GM12865 (cell line): ENCODE results near the gene LYPD1.

ENCODE experiments used
- DNase-seq: peaks from one replicate; pipeline ENCODE4 v3.0.0; 2010; ENCODE audit warnings: low read depth
- H3K4me3 ChIP-seq: 2 replicates; pipeline ENCODE4 v1.5.1; 2011; ENCODE audit warnings: mild to moderate bottlenecking, low read depth, low read length, control low read depth
- TF ChIP-seq, protein P1 (sequence below): IDR thresholded peaks from 2 replicates; pipeline ENCODE4 v1.5.1; 2011; ENCODE audit warnings: low read length, control low read depth, low read depth, inconsistent platforms; ENCODE audit not compliant: insufficient read depth; ENCODE audit errors: missing control alignments

Gene LYPD1

DNA sequence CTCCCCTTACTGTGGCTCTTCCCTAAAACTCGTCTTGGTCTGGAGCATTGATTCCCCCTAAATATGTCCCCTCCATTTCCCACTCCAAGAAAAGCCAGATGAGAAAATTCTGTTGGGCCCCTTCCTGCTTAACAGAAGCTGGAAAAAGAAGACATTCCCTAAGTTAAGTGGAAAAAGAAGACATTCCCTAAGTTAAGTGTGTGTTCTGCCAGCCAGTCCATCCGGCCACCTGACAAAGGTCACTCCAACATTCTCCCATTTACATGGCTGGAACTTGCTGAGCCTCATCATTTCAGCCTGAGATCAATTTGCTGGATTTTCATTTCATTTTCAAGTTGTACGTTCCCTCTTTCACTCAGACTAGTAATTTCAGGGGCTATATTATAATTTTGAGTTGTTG, 52.0 kb downstream of the LYPD1 start:
- DNase-seq: no peak
- TF ChIP-seq, protein P1, sequence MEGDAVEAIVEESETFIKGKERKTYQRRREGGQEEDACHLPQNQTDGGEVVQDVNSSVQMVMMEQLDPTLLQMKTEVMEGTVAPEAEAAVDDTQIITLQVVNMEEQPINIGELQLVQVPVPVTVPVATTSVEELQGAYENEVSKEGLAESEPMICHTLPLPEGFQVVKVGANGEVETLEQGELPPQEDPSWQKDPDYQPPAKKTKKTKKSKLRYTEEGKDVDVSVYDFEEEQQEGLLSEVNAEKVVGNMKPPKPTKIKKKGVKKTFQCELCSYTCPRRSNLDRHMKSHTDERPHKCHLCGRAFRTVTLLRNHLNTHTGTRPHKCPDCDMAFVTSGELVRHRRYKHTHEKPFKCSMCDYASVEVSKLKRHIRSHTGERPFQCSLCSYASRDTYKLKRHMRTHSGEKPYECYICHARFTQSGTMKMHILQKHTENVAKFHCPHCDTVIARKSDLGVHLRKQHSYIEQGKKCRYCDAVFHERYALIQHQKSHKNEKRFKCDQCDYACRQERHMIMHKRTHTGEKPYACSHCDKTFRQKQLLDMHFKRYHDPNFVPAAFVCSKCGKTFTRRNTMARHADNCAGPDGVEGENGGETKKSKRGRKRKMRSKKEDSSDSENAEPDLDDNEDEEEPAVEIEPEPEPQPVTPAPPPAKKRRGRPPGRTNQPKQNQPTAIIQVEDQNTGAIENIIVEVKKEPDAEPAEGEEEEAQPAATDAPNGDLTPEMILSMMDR: no peak
- no peak overlapping the region for H3K4me3 ChIP-seq

- no peak overlapping the region for H3K4me3 ChIP-seq
- TF ChIP-seq, protein P1: no peak
- no peak for DNase-seq
Measured at GRCh38 chr2:132615329-132616085, 54.5 kb downstream of the LYPD1 start.

DNA sequence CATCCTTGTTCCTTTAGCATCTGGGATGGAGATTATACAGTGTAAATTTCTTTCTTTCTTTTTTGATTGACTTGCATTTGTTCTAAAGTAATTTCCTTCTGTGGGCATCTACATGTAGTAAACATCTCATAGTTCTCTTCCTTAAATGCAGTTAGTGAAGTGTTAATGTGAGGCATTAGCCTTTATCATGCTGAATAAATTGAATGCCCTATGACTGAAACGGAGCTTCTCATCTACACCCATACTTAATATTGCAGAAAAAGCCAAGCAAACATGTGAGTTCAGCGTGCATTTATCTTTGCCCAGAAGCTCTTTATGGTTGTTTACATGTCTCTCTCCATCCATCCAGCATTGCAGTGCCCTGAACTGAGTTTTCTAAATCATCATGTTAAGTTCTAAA, 58.3 kb downstream of the LYPD1 start:
- TF ChIP-seq, protein P1: no peak
- no peak for DNase-seq
- no peak overlapping the region for H3K4me3 ChIP-seq

GRCh38 chr2:132609101-132609890, 60.7 kb downstream of the LYPD1 start:
- no peak overlapping the region for H3K4me3 ChIP-seq
- no peak for DNase-seq
- TF ChIP-seq, protein P1: no peak

- TF ChIP-seq, protein P1: no peak
- H3K4me3 ChIP-seq: no peak overlapping the region
- no peak for DNase-seq
Measured at GRCh38 chr2:132608311-132608710, 61.7 kb downstream of the LYPD1 start.

DNA sequence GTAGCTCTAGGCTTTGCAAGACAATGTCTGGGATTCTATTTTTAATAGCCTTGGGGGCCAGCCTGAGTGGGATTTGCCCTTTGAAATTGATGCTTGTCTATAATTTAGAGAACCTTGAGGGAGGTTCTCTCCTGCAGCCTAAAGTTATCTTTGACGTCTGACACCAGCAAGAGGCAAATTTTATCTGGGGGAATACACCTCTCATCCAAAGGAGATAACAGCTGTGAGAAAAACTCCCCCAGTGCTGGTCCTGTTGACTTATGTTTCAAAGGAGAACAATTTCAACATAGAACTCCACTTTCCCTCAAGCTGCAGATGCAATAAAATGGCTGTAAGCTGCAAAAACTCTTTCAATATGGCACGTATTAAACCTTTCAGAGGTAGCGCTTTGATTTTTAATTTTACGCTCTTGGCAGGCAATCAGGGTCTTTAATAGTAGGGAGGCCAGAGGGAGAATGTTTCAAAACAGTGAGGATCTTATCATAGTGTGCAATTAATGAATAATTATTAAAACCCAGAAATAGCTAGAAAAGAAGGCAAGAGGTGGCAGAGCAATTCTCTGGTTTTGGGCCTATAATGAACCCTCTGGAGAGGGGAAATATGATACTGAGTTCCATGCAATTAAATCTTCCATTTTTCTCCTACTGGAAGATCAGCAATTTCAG, 62.4 kb downstream of the LYPD1 start:
- TF ChIP-seq, protein P1: no peak
- no peak for DNase-seq
- H3K4me3 ChIP-seq: no peak overlapping the region
